Measurements from ENCODE around the gene IL5.

IL5 gene

DNA sequence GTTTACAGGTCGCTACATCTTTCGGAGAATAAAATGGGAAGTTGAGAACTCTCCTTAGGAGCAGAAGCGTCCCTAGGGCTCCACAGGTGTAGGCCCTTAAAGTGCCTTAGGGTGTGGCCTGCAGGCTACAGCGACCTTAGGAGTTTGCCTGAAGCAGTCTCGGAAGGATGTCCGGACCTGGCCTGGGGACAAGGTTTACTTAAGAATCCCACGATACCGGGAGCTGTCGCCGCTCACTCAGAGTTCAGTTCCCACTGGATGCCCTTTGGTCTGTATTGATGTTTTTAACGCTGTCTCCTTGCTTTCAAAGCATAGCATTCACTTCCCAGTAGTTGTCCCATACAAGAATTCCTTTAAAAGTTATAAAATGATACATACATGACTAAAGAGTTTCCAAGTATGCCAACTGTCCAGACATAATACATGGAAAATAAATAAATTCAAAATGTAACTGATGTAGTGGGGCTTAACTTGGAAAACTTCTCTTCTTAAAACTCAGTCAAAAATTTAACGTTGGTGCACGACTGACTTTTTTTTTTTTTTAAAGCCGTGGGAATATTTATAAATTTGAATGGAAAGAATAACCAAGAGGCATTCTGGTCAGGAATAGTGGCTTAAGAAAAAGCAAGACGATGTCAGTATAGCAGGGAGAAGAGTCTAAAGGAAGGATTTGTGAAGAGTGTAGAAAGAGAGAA lies 14.3 kb upstream of the IL5 start:
- Histone ChIP-seq H3K4me3 (ENCODE audit: insufficient read depth, low read length, poor library complexity, severe bottlenecking) (peak overlapping the region; percentile 87), H3K4me2 (ENCODE audit: low read depth, low read length, poor library complexity, severe bottlenecking) (peak overlapping the region; percentile 70), H3K9ac (ENCODE audit: low read length) (peak overlapping the region; percentile 80), H3F3A (ENCODE audit: insufficient read depth) (peaks cover 19% of the 10 kb centered on the region), H2AFZ (ENCODE audit: low read depth, low read length, severe bottlenecking) (peak overlapping the region; percentile 73), H3K36me3 (ENCODE audit: low read length) (peaks cover 29% of the 10 kb centered on the region), H3K9me3 (ENCODE audit: insufficient read depth, low read length) (no peaks in the 10 kb centered on the region), H3K27ac (ENCODE audit: low read depth, low read length) (peak overlapping the region; percentile 59), H4K20me1 (ENCODE audit: low read depth, low read length) (no peaks in the 10 kb centered on the region), H3K27me3 (ENCODE audit: low read length) (no peaks in the 10 kb centered on the region), H3K79me2 (ENCODE audit: insufficient read depth, low read length) (peaks cover 50% of the 10 kb centered on the region), H3K9me2 (replicated peaks; ENCODE audit: insufficient read depth, low read length) (no peaks in the 10 kb centered on the region)
- no peak for TF ChIP-seq EZH2phosphoT487 (conservative IDR thresholded peaks at IDR 0.05; ENCODE audit: low read length)
- TF ChIP-seq, protein P1, sequence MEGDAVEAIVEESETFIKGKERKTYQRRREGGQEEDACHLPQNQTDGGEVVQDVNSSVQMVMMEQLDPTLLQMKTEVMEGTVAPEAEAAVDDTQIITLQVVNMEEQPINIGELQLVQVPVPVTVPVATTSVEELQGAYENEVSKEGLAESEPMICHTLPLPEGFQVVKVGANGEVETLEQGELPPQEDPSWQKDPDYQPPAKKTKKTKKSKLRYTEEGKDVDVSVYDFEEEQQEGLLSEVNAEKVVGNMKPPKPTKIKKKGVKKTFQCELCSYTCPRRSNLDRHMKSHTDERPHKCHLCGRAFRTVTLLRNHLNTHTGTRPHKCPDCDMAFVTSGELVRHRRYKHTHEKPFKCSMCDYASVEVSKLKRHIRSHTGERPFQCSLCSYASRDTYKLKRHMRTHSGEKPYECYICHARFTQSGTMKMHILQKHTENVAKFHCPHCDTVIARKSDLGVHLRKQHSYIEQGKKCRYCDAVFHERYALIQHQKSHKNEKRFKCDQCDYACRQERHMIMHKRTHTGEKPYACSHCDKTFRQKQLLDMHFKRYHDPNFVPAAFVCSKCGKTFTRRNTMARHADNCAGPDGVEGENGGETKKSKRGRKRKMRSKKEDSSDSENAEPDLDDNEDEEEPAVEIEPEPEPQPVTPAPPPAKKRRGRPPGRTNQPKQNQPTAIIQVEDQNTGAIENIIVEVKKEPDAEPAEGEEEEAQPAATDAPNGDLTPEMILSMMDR (IDR thresholded peaks at IDR 0.05; ENCODE audit: insufficient read depth, low read length, poor library complexity, severe bottlenecking) = no peak

DNA sequence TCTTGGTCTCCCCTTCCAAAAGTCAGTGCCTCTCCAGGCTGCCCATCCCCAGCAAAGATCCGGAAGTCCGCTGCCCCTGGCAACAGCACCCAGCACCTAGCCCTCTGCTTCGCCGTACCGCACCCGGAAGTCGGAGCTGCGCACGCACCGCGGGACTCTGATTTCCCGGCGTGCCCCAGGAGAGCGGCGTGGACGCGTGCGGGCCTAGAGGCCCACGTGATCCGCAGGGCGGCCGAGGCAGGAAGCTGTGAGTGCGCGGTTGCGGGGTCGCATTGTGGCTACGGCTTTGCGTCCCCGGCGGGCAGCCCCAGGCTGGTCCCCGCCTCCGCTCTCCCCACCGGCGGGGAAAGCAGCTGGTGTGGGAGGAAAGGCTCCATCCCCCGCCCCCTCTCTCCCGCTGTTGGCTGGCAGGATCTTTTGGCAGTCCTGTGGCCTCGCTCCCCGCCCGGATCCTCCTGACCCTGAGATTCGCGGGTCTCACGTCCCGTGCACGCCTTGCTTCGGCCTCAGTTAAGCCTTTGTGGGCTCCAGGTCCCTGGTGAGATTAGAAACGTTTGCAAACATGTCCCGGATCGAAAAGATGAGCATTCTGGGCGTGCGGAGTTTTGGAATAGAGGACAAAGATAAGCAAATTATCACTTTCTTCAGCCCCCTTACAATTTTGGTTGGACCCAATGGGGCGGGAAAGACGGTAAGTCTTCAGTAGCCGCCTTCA lies 13.6 kb upstream of the IL5 start, which contains the start of gene RAD50:
RAD50 (plus strand) TSS at position 215 of the 715 bp plus-strand sequence; CDS start at position 563, 348 bp downstream.
- H2AFZ ChIP-seq (ENCODE audit: low read depth, low read length, severe bottlenecking) = peak within 1 kb of the TSS; percentile 73
- no peaks in the 10 kb centered on the region for H3K9me2 ChIP-seq (replicated peaks; ENCODE audit: insufficient read depth, low read length)
- peaks cover 43% of the 10 kb centered on the region for H3K79me2 ChIP-seq (ENCODE audit: insufficient read depth, low read length)

DNA sequence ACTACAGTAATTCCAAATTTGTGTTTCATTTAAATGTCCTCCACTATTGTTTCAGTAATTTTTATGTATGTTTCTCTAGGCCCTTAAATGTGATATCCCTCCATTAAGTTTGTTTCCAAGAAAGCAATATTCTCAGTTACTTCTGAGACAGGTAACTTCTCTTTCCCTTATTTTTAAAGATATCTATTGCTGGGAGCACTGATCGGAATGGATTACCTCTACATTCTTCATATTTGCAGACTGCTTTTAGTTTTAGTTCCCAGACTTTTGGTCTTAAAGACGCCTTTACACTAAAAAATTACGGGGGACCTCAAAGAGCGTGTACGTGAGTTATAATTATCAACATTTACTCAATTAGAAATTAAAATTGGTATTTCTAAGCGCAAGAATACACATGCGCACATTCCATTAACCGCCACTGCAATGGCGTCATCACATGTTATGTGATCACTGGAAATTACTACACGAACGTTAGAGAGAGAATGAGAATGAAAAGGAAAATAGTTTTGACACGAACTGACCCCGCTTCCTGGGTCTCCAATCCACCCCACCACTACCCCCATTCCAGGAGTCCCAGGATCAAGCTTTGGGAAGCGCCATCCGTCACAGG lies 12.9 kb upstream of the IL5 start:
- H2AFZ ChIP-seq (ENCODE audit: low read depth, low read length, severe bottlenecking) = peak overlapping the region; percentile 73
- no peaks in the 10 kb centered on the region for H3K27me3 ChIP-seq (ENCODE audit: low read length)
- H3K9ac ChIP-seq (ENCODE audit: low read length) = peak overlapping the region; percentile 80
- H3K79me2 ChIP-seq (ENCODE audit: insufficient read depth, low read length) = peaks cover 38% of the 10 kb centered on the region
- peaks cover 19% of the 10 kb centered on the region for H3K36me3 ChIP-seq (ENCODE audit: low read length)
- peak overlapping the region; percentile 87 for H3K4me3 ChIP-seq (ENCODE audit: insufficient read depth, low read length, poor library complexity, severe bottlenecking)
- H3K27ac ChIP-seq (ENCODE audit: low read depth, low read length) = peak overlapping the region; percentile 59
- no peaks in the 10 kb centered on the region for H3K9me3 ChIP-seq (ENCODE audit: insufficient read depth, low read length)
- H3K4me2 ChIP-seq (ENCODE audit: low read depth, low read length, poor library complexity, severe bottlenecking) = peak overlapping the region; percentile 70
- H3F3A ChIP-seq (ENCODE audit: insufficient read depth) = peaks cover 19% of the 10 kb centered on the region
- no peaks in the 10 kb centered on the region for H3K9me2 ChIP-seq (replicated peaks; ENCODE audit: insufficient read depth, low read length)
- TF ChIP-seq EZH2phosphoT487 (conservative IDR thresholded peaks at IDR 0.05; ENCODE audit: low read length) = no peak
- TF ChIP-seq, protein P1 (IDR thresholded peaks at IDR 0.05; ENCODE audit: insufficient read depth, low read length, poor library complexity, severe bottlenecking) = no peak
- no peaks in the 10 kb centered on the region for H4K20me1 ChIP-seq (ENCODE audit: low read depth, low read length)

More for the DNA sequence above, 13.6 kb upstream of the IL5 start, which contains the start of gene RAD50:
- H3K27me3 ChIP-seq (ENCODE audit: low read length) = no peaks in the 10 kb centered on the region
- H3K9ac ChIP-seq (ENCODE audit: low read length) = peak within 1 kb of the TSS; percentile 80
- peaks cover 22% of the 10 kb centered on the region for H3K36me3 ChIP-seq (ENCODE audit: low read length)
- H3K9me3 ChIP-seq (ENCODE audit: insufficient read depth, low read length) = no peaks in the 10 kb centered on the region
- peak within 1 kb of the TSS; percentile 70 for H3K4me2 ChIP-seq (ENCODE audit: low read depth, low read length, poor library complexity, severe bottlenecking)
- peaks cover 19% of the 10 kb centered on the region for H3F3A ChIP-seq (ENCODE audit: insufficient read depth)
- peak within 1 kb of the TSS; percentile 87 for H3K4me3 ChIP-seq (ENCODE audit: insufficient read depth, low read length, poor library complexity, severe bottlenecking)
- no peaks in the 10 kb centered on the region for H4K20me1 ChIP-seq (ENCODE audit: low read depth, low read length)
- peak within 1 kb of the TSS; percentile 59 for H3K27ac ChIP-seq (ENCODE audit: low read depth, low read length)
- TF ChIP-seq, protein P1 (IDR thresholded peaks at IDR 0.05; ENCODE audit: insufficient read depth, low read length, poor library complexity, severe bottlenecking) = no peak
- TF ChIP-seq EZH2phosphoT487 (conservative IDR thresholded peaks at IDR 0.05; ENCODE audit: low read length) = no peak

Measured in SU-DHL-6 (cell line).